GM21723 (cell line): ENCODE results near the gene MTF1.

Experiments
- ATAC-seq: cut with Tn5 transposase; IDR thresholded peaks from one replicate; pipeline ENCODE4 v1.9.1; 2021; ENCODE audit warnings: mild to moderate bottlenecking, moderate library complexity; ENCODE audit not compliant: unreplicated experiment

Gene MTF1

DNA sequence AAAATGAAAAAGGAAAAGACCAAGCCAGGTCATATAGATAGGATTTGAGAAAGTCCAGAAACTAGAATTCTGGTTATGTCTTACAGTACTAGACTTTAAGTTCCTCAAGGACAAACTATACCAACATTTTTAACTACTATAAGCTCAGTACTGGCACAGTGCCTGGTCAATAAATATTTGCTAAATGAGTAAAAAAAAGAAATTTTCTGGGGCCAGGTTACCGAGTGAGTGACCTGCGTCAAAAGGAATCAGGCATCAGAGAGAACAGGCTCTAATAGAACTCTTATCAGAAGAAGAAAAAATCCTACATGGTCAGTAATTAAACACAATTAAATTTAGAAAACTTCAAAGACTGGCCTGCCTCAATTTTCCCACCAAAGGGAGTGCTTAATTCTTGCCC, 27.6 kb downstream of the MTF1 start:
- ATAC-seq, result no peak

DNA sequence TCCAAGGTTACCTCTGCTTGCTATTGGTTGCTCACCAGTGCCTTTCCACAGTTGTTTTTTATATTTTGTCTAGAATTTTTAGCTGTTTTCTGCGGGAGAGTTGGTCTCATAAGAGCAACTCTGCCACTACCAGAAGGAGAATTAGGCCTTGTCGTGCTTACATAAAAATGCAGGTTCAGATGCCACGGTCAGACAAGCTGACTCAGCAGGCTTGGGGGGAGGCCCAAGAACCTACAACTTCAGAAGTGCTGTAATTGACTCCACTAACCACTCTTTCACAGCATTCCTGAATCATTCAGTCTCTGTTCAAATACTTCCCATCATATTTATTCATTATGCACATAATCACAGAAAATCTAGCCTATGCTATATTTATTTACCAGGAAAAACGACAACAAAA, 28.3 kb downstream of the MTF1 start:
- ATAC-seq, result no peak

DNA sequence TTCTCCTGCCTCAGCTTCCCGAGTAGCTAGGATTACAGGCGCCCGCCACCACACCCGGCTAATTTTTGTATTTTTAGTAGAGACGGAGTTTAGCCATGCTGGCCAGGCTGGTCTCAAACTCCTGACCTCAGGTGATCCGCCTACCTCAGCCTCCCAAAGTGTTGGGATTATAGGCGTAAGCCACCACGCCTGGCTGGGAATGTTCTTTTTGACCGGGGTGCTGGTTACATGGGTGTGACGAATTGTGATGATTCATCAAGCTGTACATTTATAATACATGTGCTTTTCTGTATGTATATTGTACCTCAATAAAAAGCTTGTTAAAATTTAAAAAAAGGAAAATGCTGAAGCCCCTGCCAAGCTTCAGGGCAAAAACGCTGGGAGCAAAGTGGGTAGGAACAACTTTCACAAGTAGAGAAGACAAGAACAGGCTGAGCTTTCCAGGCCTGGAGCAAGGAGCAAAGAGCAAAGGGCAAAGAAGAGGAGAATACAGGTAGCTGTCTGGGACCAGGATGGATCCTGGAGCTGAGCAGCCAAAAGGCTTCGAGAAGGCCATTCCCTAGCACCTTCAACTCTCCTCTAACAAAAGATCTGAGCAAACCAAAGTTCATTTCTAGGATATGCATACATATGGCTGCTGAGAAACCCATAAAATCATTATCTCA, 30.9 kb downstream of the MTF1 start:
- ATAC-seq, result no peak

DNA sequence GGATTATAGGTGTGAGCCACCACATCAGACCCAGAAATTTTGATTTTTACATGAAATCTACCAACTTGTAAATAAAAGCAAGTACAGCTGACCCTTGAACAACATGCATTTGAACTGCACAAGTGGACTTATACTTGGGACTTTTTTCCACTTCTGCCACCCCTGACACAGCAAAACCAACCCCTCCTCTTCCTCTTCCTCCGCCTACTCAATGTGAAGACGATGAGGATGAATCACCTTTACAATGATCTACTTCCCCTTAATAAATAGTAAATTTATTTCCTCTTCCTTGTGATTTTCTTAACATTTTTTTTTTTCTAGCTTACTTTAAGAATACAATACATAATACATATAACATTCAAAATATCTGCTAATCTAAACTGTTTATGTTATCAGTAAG, 33.9 kb downstream of the MTF1 start:
- ATAC-seq, result no peak

DNA sequence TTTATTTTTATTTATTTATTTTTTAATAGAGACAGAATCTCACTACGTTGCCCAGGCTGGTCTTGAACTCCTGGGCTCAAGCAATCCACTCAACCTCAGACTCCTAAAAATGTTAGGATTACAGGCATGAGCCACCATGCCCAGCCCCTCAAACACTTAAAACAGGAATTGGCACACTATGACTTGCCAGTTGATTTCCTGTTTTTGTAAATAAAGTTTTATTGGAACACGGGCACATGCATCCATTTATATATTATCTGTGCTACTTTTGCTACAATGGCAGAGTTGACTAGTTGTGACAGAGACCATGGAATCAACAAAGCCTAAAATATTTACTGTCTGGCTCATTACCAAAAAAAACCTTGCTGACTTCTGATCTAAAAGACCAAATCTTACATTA, 35.4 kb downstream of the MTF1 start:
- ATAC-seq, result no peak

DNA sequence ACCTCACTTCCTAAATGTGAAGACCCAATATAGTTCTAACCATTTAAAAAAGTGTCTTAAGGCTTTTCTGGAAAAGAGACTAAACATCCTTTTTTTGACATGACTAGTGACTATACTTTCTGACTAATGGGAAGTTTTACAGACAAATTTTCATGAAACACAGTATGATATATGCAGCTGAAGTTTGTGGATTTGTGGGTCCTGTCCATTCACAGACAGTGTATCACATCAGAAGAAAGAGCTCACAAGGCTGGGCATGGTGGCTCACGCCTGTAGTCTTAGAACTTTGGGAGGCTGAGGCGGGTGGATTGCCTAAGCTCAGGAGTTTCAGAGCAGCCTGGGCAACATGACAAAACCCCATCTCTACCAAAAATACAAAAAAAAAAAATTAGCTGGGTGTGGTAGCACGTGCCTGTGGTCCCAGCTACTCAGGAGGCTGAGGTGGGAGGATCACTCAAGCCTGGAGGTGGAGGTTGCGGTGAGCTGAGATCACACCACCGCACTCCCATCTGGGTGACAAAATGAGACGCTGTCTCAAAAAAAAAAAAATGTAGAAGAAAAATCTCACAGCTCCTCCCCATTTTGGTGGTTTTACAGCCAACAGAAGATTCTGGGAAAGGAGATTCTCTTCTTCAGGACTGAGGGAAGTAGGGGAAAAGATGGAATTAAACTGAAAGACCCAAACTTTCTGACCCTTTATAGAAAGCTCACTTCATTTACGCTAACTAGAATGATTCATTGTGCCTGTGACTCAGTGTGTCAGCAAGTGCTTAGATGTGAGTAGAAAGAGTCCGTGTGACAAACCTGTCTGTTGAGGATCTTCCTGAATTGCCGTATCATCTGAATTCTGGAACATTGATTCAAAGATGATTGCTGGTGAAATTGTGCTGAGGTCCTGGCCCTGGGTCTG, 36.2 kb downstream of the MTF1 start:
- ATAC-seq, result no peak

DNA sequence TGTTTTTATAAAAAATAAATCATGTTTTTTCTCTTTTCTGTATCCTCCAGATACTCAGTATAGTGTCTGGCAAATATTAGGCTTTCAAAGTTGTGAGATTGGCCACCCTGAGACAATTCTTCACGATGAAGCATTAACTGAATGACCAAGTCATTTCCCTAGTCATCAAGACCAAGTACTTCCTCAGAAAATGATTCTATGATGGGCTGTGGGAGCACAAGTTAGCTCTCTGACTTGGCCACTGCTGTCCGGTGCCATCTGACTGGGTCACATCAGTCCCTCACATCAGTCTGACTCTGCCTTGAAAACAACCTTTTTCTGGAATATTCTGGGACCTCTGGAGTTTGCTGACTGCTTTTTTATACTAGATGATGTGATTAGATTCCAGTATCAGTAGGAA, 37.9 kb downstream of the MTF1 start:
- ATAC-seq, result no peak

DNA sequence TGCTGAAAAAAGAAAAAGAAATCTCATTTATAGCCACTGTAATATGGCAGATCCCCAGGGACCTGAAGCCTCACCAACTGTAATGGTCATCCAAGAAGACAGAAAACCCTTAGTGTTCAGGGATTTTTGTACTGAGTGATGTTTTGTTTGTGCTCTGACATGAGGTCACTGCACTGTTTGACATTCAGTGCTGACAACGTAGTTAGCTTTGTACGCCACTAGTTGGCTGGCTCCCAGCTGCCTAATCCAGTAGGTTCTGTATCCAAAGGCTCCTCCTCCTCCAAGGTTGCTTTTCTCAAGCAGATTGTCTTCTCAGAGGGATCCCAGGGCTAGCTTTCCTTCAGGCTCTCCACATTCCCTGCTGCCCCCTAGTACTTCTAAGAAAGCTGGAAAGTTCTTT, 41.9 kb downstream of the MTF1 start:
- no peak for ATAC-seq

DNA sequence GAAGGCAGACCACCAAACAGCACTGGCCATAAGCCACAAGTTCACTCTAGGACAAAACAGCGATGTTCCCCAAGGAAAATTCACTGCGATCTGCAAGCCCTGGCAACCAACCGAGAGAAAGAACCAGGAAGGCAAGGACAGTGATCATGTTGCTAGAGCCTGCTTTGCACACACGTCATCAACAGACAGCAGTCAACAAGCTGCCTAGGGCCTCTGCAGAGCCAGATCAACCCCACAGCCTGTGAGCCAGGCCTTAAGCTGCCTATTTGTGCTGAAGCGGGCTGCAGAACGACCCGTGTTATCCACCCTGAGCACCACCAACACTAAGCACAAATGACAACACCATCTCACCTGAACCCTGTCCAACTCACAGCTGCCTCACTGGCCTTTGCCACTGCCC, 45.1 kb downstream of the MTF1 start:
- ATAC-seq, result no peak

DNA sequence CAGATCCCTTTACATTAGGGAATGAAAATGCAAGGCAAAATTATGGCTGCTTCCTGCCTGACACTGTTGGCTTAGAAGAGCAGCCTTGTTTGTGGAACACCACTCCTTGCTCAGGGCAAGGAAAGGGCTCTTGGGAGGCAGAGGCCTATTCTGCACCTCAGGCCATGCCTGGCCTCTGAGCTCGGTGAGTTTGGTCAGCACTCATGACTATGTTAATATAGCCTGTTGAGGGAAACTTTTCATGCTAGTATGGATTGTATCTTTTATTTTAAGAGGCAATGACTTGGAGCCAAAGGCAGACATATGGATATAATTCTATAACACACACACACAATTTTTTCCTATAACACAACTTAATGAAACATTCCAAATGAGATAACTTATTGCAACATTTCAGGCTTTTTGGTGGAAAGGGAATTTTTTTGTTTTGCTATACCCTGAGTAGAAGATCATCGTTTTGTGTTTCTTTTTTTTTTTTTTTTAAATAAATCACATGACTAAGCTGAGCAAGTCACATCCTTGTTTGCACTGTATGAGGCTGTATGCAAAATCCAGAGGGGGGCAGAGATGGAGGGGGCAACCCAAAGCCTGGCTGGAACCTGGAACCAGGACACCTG, 45.8 kb downstream of the MTF1 start:
- no peak for ATAC-seq

DNA sequence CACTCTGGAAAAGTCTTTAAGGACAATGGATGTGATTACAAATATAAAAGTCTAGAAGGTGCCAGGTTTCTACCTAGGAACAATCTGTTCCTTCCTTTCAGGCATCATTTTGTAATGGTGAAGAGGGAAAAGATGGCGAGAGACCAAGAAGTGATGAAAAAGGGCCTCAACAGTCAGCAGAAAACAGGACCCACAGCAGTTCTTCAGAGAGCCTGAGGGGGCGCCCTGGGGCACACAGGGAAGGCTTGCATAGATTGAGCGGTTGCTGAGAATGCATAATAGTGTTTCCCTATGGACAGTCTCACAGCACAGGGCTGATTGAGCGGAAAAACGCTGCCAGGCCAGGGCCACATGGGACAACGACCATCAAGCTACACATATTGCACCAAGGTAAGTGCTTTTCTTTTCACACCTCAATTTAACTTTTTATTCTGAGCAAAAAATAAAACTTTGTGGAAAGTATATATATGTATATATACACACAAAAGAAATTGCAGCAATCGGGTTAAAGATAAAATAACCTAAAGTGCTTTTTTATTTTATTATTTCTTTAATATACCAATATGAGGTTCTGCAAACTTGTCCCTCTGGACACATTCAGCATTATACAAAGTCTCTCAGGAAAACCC, 48.3 kb downstream of the MTF1 start:
- ATAC-seq, result no peak

DNA sequence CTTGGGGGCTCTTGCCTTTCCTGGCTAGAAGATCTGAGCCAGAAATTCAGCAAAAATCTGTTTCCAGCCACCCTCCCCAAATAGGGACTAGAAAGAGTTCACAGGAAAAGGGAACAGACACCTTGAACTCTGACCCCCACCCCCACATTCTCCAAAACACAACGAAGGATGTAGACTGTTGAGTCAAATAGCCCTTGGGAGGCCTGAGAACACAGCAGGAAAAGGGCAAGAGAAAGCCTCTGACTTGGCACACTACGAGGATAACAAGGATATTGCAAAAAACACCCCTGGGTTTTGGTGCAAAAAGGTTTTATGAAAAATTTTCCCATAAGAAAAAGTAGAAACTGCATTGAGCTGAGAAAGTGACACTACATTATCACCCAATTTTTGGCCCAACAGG, 49.5 kb downstream of the MTF1 start:
- ATAC-seq, result no peak

DNA sequence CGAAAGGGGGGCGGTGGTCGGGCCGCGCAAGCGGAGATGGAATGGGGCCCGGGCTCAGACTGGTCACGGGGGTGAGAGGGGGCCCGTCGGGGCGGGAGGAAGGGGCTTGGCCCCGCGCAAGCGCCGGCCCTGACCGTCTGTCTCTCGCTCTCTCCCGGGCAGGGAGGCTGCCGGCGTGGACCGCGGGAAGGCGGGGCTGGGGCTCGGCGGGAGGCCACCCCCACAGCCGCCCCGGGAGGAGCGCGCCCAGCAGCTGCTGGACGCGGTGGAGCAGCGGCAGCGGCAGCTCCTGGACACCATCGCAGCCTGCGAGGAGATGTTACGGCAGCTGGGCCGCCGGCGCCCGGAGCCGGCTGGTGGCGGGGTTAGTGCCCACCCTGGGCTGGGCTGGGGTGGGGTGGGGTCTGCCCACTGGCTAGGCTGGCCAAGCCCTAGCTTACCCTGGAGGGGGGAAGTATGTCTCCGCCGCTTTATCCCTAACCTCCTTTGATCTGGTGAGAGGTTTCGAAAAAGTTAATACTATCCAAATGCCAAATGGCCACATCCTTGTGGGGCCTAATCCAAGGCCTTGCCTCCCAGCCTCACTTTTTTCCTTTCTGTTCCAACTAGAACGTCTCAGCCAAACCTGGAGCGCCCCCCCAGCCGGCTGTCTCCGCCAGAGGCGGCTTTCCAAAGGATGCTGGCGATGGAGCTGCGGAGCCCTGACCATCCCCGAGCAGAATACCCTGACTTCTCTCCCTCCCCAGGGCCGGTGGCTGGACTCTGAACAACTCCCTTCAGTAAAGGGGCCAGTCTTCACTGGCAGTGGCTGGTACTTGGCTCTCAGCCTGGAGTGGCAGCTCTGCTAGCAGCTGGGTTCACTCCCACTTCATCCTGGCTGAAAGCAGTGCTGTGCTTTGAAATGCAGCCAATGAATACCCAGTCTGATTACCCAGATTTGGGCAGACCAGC, 50.7 kb downstream of the MTF1 start:
- ATAC-seq, result peak; percentile 40

DNA sequence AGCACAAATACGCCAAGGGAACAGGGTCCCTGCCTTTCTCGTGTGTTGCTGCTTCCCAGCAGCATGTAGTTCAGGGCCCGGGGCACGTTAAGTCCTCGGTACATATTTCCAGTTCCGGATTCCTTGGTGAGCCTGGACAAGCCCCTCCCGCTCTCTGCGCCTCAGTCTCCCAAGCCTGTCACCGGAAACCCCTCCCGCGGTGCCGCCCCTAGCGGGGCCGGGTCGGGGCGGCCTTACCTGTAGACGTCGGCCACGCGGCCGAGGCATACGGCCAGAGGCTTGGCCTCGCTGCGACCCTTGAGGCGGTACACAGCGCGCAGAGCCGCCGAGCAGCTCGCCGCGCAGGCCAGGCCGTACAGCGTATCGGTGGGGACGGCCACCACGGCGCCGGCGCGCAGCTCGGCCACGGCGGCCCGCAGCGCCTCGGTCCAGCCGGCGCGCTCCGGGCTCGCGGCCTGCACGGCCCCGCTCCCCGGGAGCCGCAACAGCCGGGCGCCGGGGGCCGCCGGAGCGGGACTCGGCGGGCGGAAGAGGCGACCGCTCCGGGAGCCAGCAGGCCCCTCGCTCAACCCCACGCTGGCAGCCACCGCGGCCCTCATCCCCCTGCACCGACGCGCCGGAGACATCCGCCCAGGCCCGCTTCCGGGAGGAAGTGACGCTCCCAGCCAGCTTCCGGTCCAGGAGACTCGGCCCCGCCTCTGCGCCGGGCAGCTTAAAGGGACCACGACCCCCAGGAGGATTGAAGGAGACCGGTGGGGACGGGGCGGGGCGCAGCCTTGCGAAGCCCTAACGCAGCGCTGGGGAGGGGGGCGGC, 51.6 kb downstream of the MTF1 start, which contains the start of the genes C1orf122 and YRDC:
C1orf122 (plus strand) TSS at position 236 of the 814 bp plus-strand sequence. CDS start 615 bp downstream, outside the sequence.
YRDC (minus strand) TSS at position 654 of the 814 bp plus-strand sequence; CDS start at position 626, 28 bp downstream.
- peak; percentile 86 for ATAC-seq

DNA sequence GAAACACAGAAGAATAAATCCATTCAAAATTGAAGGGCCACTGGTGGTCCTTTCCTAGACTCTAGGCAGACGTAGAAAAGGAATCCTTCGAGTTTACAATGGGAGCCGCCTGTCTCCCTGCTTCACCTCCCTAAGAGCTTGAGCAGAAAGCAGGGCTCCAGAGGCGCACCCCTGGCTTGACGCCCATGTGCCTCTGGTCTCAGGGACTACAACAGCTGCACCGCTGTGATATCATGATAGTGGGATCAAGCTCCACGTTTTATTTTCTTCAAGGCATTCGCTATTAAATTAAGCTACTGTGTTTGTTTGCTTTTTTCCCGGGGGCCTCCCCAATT, 52.2 kb downstream of the MTF1 start:
- no peak for ATAC-seq

DNA sequence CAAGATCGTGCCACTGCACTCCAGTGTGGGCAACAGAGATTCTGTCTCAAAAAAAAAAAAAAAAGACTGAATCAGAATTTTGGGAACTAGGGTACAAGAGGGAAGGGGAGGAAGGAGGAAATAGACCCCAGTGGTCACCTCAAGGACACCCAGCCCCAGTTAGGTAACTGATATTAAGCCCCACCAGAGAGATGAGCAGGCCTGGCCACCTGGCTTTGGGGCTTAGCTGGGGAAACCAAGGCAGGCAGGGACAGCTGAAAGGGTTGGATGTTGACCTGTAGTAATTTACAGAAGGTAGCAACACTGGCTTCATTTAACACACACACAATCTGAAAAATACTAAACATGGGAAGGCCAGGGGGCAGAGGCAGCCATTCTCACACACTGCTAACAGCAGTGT, 57.0 kb downstream of the MTF1 start:
- ATAC-seq, result no peak

DNA sequence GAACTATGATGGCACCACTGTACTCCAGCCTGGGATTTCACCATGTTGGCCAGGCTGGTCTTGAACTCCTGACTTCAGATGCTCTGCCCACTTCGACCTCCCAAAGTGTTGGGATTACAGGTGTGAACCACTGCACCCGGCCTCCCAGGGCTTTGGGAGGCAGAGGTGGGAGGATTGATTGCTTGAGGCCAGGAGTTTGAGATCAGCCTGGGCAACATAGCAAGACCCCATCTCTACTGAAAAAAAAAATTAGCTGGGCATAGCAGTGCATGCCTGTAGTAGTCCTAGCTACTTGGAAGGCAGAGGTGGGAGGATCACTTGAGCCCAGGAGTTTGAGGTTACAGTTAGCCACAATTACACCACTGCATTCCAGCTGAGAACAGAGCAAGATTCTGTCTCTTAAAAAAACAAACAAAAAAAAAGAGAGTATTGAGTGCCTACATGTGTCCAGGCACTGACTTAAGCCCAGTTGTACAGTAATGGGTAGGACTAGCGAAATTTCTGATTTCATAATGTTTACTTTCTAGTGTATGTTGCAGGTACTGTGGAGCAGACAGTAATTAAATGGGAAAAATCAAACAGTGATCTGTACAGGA, 61.5 kb downstream of the MTF1 start:
- ATAC-seq, result no peak

DNA sequence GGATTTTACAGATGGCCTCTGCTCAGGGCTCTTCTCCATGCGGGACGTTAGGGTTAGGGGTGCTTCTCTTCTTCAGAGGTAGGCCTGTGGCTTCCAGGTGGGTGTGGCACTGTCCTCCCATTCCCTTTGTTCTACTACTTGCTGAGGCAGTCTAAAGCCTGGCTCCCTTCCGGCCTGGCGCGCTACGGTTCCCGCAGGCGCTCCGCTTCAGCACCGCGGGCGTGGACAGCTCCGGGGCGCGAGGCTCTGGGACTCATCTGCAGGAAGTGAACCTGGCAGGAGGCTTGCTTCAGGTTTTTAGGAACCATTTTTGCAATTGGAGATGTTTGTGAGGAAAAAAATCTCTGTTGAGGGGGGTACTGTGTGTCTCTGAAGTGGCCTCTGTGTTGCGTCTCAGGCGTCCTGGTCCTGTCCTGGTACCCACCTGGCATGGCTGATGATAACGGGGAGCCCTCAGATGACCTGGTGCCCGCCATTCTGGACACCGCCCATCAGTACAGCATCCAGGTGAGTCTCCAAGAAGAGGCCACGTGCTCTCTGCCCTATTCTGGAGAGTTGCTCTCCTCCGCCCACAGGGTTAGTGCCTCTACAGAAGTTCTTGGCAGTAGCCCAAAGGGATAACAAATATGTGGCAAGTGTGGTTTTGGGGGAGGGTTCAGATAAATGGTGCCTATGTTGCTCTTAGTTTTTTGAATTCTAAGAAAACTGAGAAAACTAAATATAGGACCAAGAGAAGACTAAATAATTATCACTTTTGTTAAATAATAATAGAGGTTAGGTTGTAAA, 63.9 kb downstream of the MTF1 start:
- no peak for ATAC-seq
